HG03439 (cell line): Measurements from ENCODE around the gene GYS1.
"Not testable (repeated sequence)": the region's sequence is repeated elsewhere in the genome, so short reads cannot be mapped to it uniquely, and the experiment has no call there.

Source experiments
- ATAC-seq: cut with Tn5 transposase; IDR thresholded peaks from one replicate; pipeline ENCODE4 v1.9.1; 2021; ENCODE audit warnings: mild to moderate bottlenecking, moderate library complexity; ENCODE audit not compliant: unreplicated experiment

GYS1 gene

DNA sequence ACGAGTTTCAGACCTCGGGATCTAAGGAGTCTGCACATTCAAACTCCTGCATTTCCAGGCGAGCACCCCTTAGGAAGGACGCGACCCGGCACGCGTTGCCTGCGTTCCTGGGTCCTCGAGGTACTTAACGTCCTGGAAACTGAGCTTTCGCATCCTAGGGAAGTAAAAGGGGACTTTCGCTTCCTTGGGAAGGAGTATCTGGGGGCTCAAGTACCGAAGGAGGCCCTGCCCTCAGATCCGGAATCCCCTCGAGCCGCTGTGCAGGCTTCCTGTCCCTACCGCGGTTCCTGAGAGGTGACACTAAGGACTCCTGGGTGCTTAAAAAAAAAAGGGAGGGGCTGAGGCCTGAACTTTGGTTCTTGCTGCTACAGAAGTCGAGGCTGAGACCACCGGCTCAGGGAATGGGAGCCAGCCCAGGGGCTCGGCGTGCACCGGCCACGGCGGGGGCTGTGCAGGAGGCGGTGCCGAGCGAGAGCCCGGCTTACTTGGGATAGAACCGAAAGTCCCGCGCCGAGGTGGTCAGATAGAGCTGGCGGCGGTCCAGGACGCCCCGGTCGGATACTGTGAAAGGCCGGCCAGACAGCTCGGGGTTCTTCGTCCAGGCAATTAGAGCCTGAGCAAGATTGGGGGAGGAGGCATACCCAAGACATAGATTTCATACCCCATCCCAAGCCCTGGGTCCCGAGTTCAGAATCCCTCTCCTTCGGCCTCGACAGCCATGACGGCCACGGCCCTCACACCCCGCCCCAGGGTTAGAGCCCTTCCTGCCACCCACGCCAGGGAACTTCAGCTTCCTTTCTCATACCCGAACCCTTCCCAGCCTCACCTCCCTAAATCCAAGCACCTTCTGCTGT is 25.5 kb upstream of the GYS1 start:
- ATAC-seq: not testable (repeated sequence)

DNA sequence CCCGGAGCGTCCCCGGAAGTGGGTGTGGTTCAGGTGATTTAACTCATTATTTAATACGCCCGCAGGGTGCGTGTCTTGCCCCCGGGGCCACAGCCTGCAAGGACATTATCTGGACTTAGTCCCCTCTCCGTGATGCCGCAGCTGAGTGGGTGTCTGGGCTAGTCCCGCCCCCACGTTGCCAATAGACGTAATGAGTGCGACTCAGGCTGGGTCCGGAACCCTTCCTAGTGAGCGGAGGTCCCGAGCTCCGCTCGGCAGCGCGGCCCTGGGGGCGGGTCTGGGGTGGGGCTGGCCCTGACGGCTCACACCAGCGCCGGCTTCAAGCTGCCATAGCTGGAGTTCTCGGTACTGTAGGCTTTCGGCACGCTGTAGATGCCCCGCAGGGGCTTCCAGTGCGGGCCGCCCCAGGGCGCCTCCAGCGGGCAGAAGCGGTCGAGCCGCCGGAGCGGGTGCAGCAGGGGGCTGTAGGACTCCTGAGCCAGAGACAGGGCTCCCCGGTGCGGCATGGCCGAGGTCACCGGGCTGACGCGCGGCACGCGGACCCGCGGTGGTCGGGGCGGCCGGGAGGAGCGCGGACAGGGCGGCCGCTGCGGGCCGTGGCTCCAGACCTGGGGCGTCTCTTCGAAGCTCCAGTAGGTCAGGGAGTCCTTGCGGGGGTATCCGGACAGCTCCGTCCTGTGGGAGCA is 24.7 kb upstream of the GYS1 start:
- no peak for ATAC-seq

GRCh38 chr19:49017041-49017665 is 24.0 kb upstream of the GYS1 start, which contains the start of gene LHB:
TSS of gene LHB (minus strand) at chr19:49017091. CDS start at chr19:49017081, 10 bp downstream.
- ATAC-seq: no peak

GRCh38 chr19:49016067-49016839 is 23.1 kb upstream of the GYS1 start:
- no peak for ATAC-seq

GRCh38 chr19:49014870-49015255 is 21.8 kb upstream of the GYS1 start:
- ATAC-seq: no peak

- no peak for ATAC-seq
These were observed 21.2 kb upstream of the GYS1 start for GRCh38 chr19:49014123-49014869.

- ATAC-seq: no peak
These were observed 18.1 kb upstream of the GYS1 start for GRCh38 chr19:49011194-49011593.

DNA sequence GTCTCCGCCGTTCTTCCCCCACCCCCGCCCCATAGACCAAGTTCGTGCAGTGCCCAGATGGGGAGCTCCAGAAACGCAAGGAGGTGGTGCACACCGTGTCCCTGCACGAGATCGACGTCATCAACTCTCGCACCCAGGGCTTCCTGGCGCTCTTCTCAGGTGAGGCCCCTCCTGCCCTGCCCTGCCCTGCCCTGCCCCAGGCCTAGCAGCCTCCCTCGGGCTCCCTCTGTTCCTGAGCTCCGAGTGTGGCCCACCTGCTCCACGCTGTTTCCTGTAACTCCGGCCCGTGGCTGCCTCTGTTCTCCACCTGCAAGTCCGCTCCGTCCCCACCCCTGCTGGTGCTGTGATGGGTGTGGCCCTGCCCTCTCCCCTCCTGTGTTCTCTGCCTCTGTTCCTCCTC is 17.3 kb upstream of the GYS1 start:
- ATAC-seq: no peak

DNA sequence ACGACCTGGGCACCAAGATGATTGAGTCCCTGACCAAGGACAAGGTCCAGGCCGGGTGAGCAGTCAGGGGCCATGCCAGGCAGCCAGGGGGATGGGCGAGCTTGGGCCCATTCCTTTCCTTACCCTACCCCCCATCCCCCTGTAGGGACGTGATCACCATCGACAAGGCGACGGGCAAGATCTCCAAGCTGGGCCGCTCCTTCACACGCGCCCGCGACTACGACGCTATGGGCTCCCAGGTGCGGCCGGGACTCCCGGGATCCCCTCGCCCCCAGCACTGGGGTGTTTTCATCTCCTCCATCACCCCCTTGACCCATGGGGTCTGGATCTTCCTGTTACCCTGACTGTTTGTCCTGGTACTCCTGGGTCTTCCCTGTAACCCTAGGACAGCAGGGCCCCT is 16.7 kb upstream of the GYS1 start:
- ATAC-seq: no peak

DNA sequence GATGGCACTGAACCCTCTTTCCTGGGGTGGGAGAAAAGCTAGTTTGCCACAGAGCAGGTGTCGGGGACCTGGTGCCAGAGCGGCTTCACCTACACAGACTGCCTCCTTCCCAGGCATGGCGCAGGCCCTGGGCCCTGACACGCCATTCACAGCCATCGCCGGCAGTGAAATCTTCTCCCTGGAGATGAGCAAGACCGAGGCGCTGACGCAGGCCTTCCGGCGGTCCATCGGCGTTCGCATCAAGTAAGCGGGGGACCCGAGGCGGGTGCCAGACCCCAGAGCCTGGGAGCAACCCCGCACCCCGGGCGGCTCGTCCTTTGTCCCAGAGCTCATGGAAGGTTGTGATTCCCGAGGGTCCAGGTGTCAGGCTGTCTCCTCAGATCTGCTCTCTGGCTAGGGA is 13.8 kb upstream of the GYS1 start:
- no peak for ATAC-seq

DNA sequence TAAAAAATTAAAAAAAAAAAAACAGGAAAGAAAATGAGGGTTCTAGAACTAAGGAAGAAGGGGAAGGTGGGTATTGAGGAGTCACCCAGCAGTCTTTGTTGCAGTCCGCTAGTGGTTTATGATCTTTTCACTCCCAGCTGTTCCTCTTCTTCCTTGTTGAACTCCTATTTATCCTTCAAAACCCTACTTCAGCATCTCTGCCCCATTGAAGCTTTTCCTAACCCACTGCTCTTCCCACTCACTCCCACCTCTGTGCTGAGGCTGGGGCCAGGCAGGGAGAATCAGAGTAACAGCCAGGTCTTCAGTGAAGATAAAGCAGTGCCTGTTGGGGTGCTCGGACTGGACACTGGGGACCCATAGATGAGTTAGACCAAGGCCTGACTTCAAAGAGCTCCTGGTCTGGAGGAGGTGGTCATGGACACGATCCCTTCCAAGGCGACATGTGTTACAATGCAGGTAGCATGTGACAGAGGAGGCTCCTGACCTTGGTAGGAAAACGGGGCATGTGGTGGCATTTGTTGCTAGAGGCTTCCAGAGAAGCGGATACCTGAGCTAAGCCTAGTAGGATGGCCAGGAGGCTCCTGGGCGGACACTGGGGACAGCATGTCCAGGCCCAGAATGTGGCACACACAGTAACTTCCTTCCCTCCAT is 12.0 kb upstream of the GYS1 start:
- ATAC-seq: no peak

DNA sequence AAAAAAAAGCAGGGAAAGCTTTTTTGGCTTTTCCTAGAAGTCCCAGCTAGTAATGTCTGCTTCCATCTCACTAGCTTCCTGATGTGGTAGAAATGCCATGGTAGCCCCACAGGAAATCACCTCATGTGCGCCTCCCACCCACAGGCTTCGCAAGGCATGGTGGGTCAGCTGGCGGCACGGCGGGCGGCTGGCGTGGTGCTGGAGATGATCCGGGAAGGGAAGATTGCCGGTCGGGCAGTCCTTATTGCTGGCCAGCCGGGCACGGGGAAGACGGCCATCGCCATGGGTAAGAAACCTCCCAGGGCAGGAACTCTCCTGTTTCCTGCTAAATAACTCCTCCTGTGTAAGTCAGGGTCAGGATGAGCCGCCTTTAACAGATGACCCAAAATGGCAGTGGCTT is 11.0 kb upstream of the GYS1 start:
- no peak for ATAC-seq

DNA sequence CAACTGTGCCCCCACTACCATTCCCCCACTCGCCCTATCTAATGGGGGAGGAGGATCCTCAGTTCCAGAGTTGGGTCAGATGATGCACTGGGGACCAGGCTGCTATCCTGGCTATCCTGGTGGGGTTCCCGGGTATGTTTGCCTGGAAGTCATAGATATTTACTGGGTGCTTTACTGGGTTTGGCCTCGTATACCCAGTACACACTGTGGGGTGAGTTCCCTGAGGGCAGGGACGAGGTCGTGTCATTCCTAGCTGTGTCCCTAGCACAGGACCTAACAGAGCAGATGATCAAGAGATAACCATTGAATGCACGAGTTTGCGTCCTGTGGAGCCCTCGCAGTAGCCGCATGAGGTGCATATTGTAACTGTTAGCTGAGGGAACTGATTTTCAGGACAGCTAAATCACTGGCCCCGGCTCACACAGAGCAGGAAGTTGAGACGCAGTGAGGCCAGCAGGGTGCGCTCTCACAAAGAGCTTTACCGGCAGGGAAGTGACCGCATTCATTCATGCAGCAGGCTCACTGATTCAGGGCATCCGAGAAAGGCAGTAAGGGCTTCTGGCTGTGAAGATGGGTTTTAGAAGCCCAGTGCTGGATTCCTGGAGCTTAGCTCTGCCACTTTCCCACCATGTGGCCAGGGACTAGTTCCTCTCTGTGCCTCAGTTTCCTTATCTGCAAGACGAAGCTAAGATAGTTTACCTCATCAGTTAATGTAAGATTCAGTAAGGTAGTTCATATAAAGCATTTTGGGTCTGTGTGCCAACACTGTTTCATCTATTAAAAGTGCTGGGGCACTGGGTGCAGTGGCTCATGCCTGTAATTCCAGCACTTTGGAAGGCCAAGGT is 6.6 kb upstream of the GYS1 start:
- no peak for ATAC-seq

- ATAC-seq: no peak
These were observed 4.9 kb upstream of the GYS1 start for GRCh38 chr19:48997972-48998371.

DNA sequence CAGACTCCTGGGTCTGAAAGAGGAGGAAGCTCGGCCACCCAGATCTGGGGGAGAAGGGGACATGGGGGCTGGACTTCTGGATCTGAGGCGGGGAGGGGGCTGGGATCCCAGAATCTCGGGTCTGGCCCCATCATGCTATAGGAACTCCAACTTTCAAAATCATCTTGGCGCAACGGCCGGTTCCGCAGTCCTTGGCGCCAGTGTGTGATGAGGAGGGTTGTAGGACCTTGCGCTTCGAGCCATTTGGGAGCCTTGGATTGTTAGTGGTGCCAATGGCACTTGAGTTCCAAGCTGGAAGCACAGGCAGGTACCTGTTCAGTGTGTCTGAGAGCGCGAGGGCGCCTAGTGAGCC is 902 bp upstream of the GYS1 start:
- no peak for ATAC-seq

GRCh38 chr19:48992581-48993174 is 431 bp downstream of the GYS1 start:
- ATAC-seq: peak; percentile 2

DNA sequence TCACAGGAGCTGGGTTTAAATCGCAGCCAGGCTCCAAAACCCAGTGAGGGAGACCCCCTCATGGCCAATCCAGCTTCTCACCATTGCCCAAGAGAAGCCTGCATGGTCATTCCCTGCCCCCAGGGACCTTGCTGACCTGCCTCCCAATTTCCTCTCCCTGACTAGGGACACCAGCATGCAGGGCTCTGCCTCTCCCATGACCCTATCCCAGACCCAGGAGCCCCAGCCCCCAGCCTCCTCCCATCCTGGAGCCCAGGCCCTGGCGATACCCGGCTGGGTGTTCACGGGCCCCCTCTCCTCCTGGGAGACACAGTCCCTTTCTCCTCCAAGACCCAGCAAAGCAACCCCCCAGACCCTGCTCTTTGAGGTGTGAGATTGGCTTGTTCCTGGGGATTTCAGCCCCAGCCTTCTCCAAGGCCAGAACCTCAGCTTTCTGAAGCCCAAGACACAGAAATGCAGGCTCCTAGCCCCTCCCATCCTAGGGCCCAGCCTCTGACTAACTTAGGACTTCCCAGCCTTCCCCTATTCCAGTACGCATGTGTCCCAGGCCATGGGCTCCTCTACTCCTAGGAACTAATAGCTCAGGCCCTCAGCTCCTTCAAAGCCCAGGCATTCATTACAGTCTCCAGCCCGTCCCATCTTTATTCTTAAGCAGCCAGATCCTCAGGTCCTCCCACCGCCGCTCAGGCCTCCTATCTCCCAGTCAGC is 1.1 kb downstream of the GYS1 start:
- ATAC-seq: no peak

- no peak for ATAC-seq
These were observed 2.0 kb downstream of the GYS1 start for GRCh38 chr19:48991011-48991609.
